ENCODE data around the gene CSMD2. TPM values are rescaled to one million over a fixed set of nuclear protein-coding genes. Genes with fewer than 3 reads are reported as not detected.

Gene CSMD2
- total RNA-seq, 2 experiments from 2014 or later: not detected

DNA sequence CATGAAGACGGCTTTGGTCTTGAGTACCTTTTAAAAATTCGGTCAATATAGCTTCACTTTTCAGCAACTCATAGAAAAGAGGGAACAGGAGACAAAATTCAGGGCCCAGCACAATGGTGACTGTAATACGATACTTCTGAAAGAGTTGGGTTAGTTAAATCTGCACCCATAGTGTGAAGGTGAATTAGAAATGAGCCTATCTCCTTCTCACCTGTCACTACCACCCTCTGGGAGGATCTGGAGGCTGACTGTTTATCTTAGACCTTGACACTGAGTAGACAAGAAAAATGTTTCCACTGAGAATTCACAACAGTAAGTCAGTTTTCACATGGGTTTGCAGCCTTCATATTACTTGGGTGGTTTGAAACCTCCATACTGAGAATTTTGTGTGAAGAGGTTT lies 359.0 kb downstream of the CSMD2 start:
- no peak overlapping the region for H3K4me3 Mint-ChIP-seq
- no peaks in the 10 kb centered on the region for H3K27me3 Mint-ChIP-seq
- CTCF ChIA-PET: no interaction called here
- H3K9me3 Mint-ChIP-seq: peaks cover 21% of the 10 kb centered on the region
- POLR2A ChIA-PET: no interaction called here
- H3K4me1 Mint-ChIP-seq (ENCODE audit: low read depth): no peaks in the 10 kb centered on the region
- DNase-seq: no peak
- no peak overlapping the region for H3K27ac Mint-ChIP-seq
- intact Hi-C loops (cut with micrococcal nuclease): no loop called here
- H3K36me3 Mint-ChIP-seq: peaks cover 2% of the 10 kb centered on the region

DNA sequence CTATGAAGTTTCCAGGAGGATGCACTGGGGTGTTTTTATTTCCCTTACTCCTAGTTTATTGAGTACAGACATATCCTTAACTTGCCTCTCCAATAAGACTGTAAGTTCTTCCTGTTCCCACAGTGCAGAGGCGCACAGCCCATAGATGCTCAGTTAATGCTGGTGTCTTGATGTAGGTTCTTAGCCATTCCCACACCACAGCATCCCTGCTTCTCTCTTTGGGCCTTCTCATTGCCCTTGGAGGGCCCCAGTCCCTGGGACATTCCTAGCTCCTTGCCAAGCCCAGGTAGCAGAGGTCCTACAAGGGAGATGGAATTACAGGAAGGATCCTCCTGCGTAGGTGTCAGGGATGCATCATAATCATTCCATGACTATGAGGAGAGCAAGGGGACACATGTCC lies 362.8 kb downstream of the CSMD2 start:
- ChIA-PET POLR2A (no interaction called here), CTCF (no interaction called here)
- H3K27me3 Mint-ChIP-seq: peaks cover 3% of the 10 kb centered on the region
- peaks cover 17% of the 10 kb centered on the region for H3K9me3 Mint-ChIP-seq
- no peaks in the 10 kb centered on the region for H3K36me3 Mint-ChIP-seq
- intact Hi-C loops (cut with micrococcal nuclease): no loop called here
- no peak for DNase-seq
- H3K4me3 Mint-ChIP-seq: no peak overlapping the region
- H3K27ac Mint-ChIP-seq: no peak overlapping the region
- H3K4me1 Mint-ChIP-seq (ENCODE audit: low read depth): no peaks in the 10 kb centered on the region

- no peaks in the 10 kb centered on the region for H3K4me1 Mint-ChIP-seq (ENCODE audit: low read depth)
- H3K27ac Mint-ChIP-seq: no peak overlapping the region
- peaks cover 3% of the 10 kb centered on the region for H3K27me3 Mint-ChIP-seq
- CTCF ChIA-PET: no interaction called here
- H3K36me3 Mint-ChIP-seq: no peaks in the 10 kb centered on the region
- POLR2A ChIA-PET: no interaction called here
- H3K4me3 Mint-ChIP-seq: no peak overlapping the region
- peaks cover 25% of the 10 kb centered on the region for H3K9me3 Mint-ChIP-seq
- no peak for DNase-seq
- intact Hi-C loops (cut with micrococcal nuclease): no loop called here
Measured at GRCh38 chr1:33797849-33798248, 367.2 kb downstream of the CSMD2 start.

DNA sequence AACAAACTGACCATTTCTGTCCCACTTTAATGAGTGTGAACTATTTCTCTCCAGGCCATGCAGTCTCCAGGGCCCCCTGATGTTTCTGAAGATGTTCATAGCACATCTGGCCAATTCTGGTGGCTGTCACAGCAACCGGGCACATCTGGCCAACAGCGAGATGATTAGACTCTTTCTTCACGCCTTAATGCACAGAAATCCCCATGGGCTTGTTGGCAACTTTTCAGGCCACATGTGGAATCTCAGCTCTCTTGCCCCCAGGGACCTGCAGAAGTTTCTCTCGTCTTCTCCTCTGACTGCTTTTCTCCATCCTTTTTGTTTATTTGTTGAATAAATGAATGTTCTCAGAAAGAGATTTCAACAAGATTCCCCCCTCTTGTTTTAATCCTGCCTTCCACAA lies 372.4 kb downstream of the CSMD2 start:
- no peaks in the 10 kb centered on the region for H3K4me1 Mint-ChIP-seq (ENCODE audit: low read depth)
- H3K27ac Mint-ChIP-seq: no peak overlapping the region
- ChIA-PET CTCF (no interaction called here), POLR2A (no interaction called here)
- DNase-seq: no peak
- no peak overlapping the region for H3K4me3 Mint-ChIP-seq
- H3K36me3 Mint-ChIP-seq: no peaks in the 10 kb centered on the region
- H3K27me3 Mint-ChIP-seq: no peaks in the 10 kb centered on the region
- intact Hi-C loops (cut with micrococcal nuclease): no loop called here
- H3K9me3 Mint-ChIP-seq: peaks cover 18% of the 10 kb centered on the region

- DNase-seq: no peak
- Mint-ChIP-seq H3K36me3 (no peaks in the 10 kb centered on the region), H3K4me3 (no peak overlapping the region), H3K4me1 (ENCODE audit: low read depth) (no peaks in the 10 kb centered on the region), H3K9me3 (peaks cover 13% of the 10 kb centered on the region), H3K27ac (no peak overlapping the region), H3K27me3 (peaks cover 2% of the 10 kb centered on the region)
- POLR2A ChIA-PET: no interaction called here
- CTCF ChIA-PET: no interaction called here
- intact Hi-C loops (cut with micrococcal nuclease): no loop called here
Measured at GRCh38 chr1:33792216-33792615, 372.8 kb downstream of the CSMD2 start.

GRCh38 chr1:33791251-33791650 lies 373.8 kb downstream of the CSMD2 start:
- Mint-ChIP-seq H3K4me1 (ENCODE audit: low read depth) (no peaks in the 10 kb centered on the region), H3K27ac (no peak overlapping the region), H3K36me3 (no peaks in the 10 kb centered on the region), H3K9me3 (peaks cover 4% of the 10 kb centered on the region), H3K27me3 (peaks cover 2% of the 10 kb centered on the region), H3K4me3 (no peak overlapping the region)
- CTCF ChIA-PET: no interaction called here
- intact Hi-C loops (cut with micrococcal nuclease): no loop called here
- POLR2A ChIA-PET: no interaction called here
- DNase-seq: no peak

- Mint-ChIP-seq H3K36me3 (no peaks in the 10 kb centered on the region), H3K27me3 (peaks cover 2% of the 10 kb centered on the region), H3K27ac (no peak overlapping the region), H3K4me3 (no peak overlapping the region), H3K9me3 (no peaks in the 10 kb centered on the region), H3K4me1 (ENCODE audit: low read depth) (no peaks in the 10 kb centered on the region)
- no peak for DNase-seq
- POLR2A ChIA-PET: no interaction called here
- intact Hi-C loops (cut with micrococcal nuclease): no loop called here
- CTCF ChIA-PET: no interaction called here
Measured at GRCh38 chr1:33790577-33790976, 374.5 kb downstream of the CSMD2 start.

DNA sequence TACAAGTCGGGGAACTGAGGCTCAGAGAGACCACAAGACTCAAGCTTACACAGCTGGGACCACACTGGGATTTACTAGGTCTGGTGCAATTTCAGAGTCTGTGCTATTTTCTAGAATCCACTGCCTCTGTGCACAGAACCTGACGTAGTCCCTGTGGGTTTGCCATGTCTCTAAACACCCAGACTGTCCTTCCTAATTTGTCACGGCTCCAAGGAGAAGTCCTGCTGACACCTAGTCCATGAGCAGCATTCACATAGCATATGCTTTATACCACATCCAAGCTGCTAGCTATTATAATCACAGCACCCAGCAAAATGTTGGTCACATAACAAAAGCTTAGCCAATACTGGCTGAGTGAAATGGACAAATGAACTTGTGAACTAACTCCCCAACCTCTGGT lies 380.2 kb downstream of the CSMD2 start:
- DNase-seq: no peak
- ChIA-PET POLR2A (no interaction called here), CTCF (no interaction called here)
- H3K36me3 Mint-ChIP-seq: no peaks in the 10 kb centered on the region
- no peak overlapping the region for H3K4me3 Mint-ChIP-seq
- intact Hi-C loops (cut with micrococcal nuclease): no loop called here
- H3K27ac Mint-ChIP-seq: no peak overlapping the region
- peaks cover 5% of the 10 kb centered on the region for H3K27me3 Mint-ChIP-seq
- H3K9me3 Mint-ChIP-seq: no peaks in the 10 kb centered on the region
- no peaks in the 10 kb centered on the region for H3K4me1 Mint-ChIP-seq (ENCODE audit: low read depth)

GRCh38 chr1:33782776-33783175 lies 382.3 kb downstream of the CSMD2 start:
- Mint-ChIP-seq H3K36me3 (no peaks in the 10 kb centered on the region), H3K4me1 (ENCODE audit: low read depth) (no peaks in the 10 kb centered on the region), H3K9me3 (no peaks in the 10 kb centered on the region), H3K4me3 (no peak overlapping the region), H3K27me3 (peaks cover 5% of the 10 kb centered on the region), H3K27ac (no peak overlapping the region)
- ChIA-PET POLR2A (no interaction called here), CTCF (no interaction called here)
- intact Hi-C loops (cut with micrococcal nuclease): no loop called here
- DNase-seq: no peak

GRCh38 chr1:33781652-33782051 lies 383.4 kb downstream of the CSMD2 start:
- Mint-ChIP-seq H3K36me3 (no peaks in the 10 kb centered on the region), H3K4me3 (no peak overlapping the region), H3K4me1 (ENCODE audit: low read depth) (no peaks in the 10 kb centered on the region), H3K9me3 (no peaks in the 10 kb centered on the region), H3K27ac (no peak overlapping the region), H3K27me3 (peaks cover 2% of the 10 kb centered on the region)
- POLR2A ChIA-PET: no interaction called here
- intact Hi-C loops (cut with micrococcal nuclease): no loop called here
- CTCF ChIA-PET: no interaction called here
- no peak for DNase-seq

DNA sequence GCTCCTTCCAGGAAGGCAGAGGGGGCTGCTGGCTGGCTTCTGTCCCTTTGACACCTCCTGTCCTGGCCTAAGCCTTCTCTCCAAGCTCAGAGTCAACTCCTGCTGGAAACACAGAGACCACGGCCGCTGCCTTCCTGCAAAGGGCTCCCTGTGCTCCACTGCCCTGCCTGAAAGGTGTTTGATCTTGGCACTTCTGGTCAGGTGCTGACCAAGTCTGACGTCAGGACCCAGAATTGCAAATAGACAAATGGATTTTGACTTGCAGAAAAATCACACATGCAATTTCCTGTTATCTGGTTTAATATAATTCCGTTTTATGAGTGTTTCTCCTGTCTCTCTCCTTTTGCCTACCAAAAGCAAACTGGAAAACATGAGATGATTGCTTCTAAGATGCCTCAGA lies 387.7 kb downstream of the CSMD2 start:
- POLR2A ChIA-PET: no interaction called here
- no peak overlapping the region for H3K27ac Mint-ChIP-seq
- no peaks in the 10 kb centered on the region for H3K9me3 Mint-ChIP-seq
- CTCF ChIA-PET: no interaction called here
- no peaks in the 10 kb centered on the region for H3K36me3 Mint-ChIP-seq
- H3K27me3 Mint-ChIP-seq: peaks cover 6% of the 10 kb centered on the region
- H3K4me3 Mint-ChIP-seq: no peak overlapping the region
- no peak for DNase-seq
- no peaks in the 10 kb centered on the region for H3K4me1 Mint-ChIP-seq (ENCODE audit: low read depth)
- intact Hi-C loops (cut with micrococcal nuclease): no loop called here

GRCh38 chr1:33768821-33769220 lies 396.2 kb downstream of the CSMD2 start:
- no peaks in the 10 kb centered on the region for H3K9me3 Mint-ChIP-seq
- ChIA-PET CTCF (no interaction called here), POLR2A (no interaction called here)
- no peaks in the 10 kb centered on the region for H3K36me3 Mint-ChIP-seq
- DNase-seq: no peak
- no peak overlapping the region for H3K27ac Mint-ChIP-seq
- H3K27me3 Mint-ChIP-seq: peaks cover 6% of the 10 kb centered on the region
- no peak overlapping the region for H3K4me3 Mint-ChIP-seq
- intact Hi-C loops (cut with micrococcal nuclease): no loop called here
- H3K4me1 Mint-ChIP-seq (ENCODE audit: low read depth): no peaks in the 10 kb centered on the region

GRCh38 chr1:33768106-33768505 lies 396.9 kb downstream of the CSMD2 start:
- no peaks in the 10 kb centered on the region for H3K4me1 Mint-ChIP-seq (ENCODE audit: low read depth)
- ChIA-PET CTCF (no interaction called here), POLR2A (no interaction called here)
- no peak overlapping the region for H3K4me3 Mint-ChIP-seq
- no peak overlapping the region for H3K27ac Mint-ChIP-seq
- H3K27me3 Mint-ChIP-seq: peaks cover 3% of the 10 kb centered on the region
- H3K9me3 Mint-ChIP-seq: no peaks in the 10 kb centered on the region
- no peak for DNase-seq
- intact Hi-C loops (cut with micrococcal nuclease): no loop called here
- H3K36me3 Mint-ChIP-seq: no peaks in the 10 kb centered on the region

DNA sequence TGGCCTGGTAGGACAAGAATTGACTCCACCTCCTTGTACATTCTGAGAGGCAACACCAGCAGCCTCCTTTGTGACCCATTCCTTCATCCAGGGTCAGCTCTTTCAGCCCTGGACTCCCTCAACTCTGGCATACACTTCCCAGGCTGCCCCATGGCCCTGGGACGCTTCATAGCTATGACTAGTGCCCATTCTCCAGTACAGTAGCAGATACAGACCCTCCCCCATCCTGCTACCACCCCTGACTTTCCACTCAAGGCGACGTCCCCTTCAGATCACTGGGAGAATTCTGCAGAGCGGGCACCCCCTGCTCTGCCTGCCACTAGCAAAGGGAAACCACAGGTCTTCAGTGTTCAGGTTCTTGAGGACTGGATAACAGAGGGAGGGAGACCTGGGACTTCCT lies 400.9 kb downstream of the CSMD2 start:
- Mint-ChIP-seq H3K27ac (no peak overlapping the region), H3K36me3 (no peaks in the 10 kb centered on the region), H3K9me3 (no peaks in the 10 kb centered on the region), H3K4me1 (ENCODE audit: low read depth) (no peaks in the 10 kb centered on the region), H3K27me3 (peaks cover 1% of the 10 kb centered on the region), H3K4me3 (no peak overlapping the region)
- intact Hi-C loops (cut with micrococcal nuclease): no loop called here
- ChIA-PET CTCF (no interaction called here), POLR2A (no interaction called here)
- DNase-seq: no peak

Measured in activated CD4-positive, alpha-beta memory T cell treated with anti-CD3 and anti-CD28 coated beads for 36 hours (primary cell).